Activated CD4-positive, CD25-positive, alpha-beta regulatory T cell treated with anti-CD3 and anti-CD28 coated beads, Interleukin-2, amount 50 U/mL, for 16 hours (primary cell): ENCODE data around the gene INPP5K.

Source experiments
- DNase-seq: peaks from one replicate; pipeline ENCODE4 v3.0.0-alpha.2; 2020; ENCODE audit warnings: low read depth, low spot score

Gene INPP5K

GRCh38 chr17:1486802-1487695 is 29.4 kb downstream of the INPP5K start:
- DNase-seq = peak; percentile 36

- DNase-seq = peak; percentile 19
Observed at GRCh38 chr17:1485423-1486376, 30.7 kb downstream of the INPP5K start.

GRCh38 chr17:1484676-1485422 is 31.6 kb downstream of the INPP5K start:
- DNase-seq = peak; percentile 23

- DNase-seq = no peak
Observed at GRCh38 chr17:1484060-1484535, 32.3 kb downstream of the INPP5K start.

- no peak for DNase-seq
Observed at GRCh38 chr17:1482680-1483079, 33.7 kb downstream of the INPP5K start.

- DNase-seq = no peak
Observed at GRCh38 chr17:1481736-1482135, 34.7 kb downstream of the INPP5K start.

GRCh38 chr17:1480747-1481465 is 35.5 kb downstream of the INPP5K start:
- DNase-seq = no peak

- DNase-seq = no peak
Observed at GRCh38 chr17:1478418-1478817, 38.0 kb downstream of the INPP5K start.

GRCh38 chr17:1475321-1475854 is 41.0 kb downstream of the INPP5K start:
- DNase-seq = no peak

- DNase-seq = no peak
Observed at GRCh38 chr17:1474402-1475189, 41.8 kb downstream of the INPP5K start.

GRCh38 chr17:1473841-1474240 is 42.6 kb downstream of the INPP5K start:
- DNase-seq = no peak

- no peak for DNase-seq
Observed at GRCh38 chr17:1473170-1473569, 43.2 kb downstream of the INPP5K start.

- DNase-seq = no peak
Observed at GRCh38 chr17:1471911-1472821, 44.2 kb downstream of the INPP5K start.

GRCh38 chr17:1471490-1471889 is 44.9 kb downstream of the INPP5K start:
- DNase-seq = no peak

GRCh38 chr17:1470755-1471462 is 45.5 kb downstream of the INPP5K start:
- DNase-seq = no peak

- DNase-seq = no peak
Observed at GRCh38 chr17:1470071-1470754, 46.2 kb downstream of the INPP5K start.

- no peak for DNase-seq
Observed at GRCh38 chr17:1469231-1469852, 47.1 kb downstream of the INPP5K start.
